GM12875 (cell line): Measurements from ENCODE around the gene ADIPOR1.
A peak's percentile ranks its signal among the peaks of the same experiment; 100 is the strongest.

ENCODE experiments used
- H3K4me3 ChIP-seq: one replicate; pipeline ENCODE4 v1.5.1; 2011; ENCODE audit warnings: low read depth, low read length, control low read depth
- CTCF ChIP-seq: IDR thresholded peaks from 2 replicates; pipeline ENCODE4 v1.5.1; 2011; ENCODE audit warnings: low read depth, mild to moderate bottlenecking, control low read depth, inconsistent platforms, low read length, moderate library complexity, borderline replicate concordance; ENCODE audit not compliant: insufficient read depth

The ADIPOR1 gene

DNA sequence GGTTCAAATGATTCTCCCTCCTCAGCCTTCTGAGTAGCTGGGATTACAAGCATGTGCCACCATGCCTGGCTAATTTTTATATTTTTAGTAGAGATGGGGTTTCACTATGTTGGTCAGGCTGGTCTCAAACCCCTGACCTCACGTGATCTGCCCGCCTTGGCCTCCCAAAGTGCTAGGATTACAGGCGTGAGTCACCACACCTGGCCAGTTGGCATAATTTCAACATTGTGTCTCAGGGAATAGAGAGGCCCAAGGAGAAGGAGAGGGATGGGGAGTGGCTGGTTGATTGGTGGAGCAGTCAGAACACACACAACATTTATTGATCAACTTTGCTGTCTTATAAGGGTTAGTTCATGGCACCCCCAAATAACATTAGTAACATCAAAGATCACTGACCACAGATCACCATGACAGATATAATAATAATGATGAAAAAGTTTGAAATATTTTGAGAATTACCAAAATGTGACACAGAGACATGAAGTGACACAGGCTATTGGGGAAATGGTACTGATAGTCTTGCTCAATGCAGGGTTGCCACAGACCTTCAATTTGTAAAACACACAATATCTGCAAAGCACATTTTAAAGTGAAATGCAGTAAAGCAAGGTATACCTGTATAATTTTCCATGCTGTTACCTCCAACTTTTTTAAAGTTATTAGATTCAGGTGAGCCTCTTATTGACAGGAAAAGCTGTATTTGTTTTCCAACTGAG lies 24.8 kb upstream of the ADIPOR1 start:
- no peak for TF ChIP-seq CTCF
- no peak overlapping the region for H3K4me3 ChIP-seq

- TF ChIP-seq CTCF: no peak
- no peak overlapping the region for H3K4me3 ChIP-seq
Measured at GRCh38 chr1:202981939-202982338, 23.8 kb upstream of the ADIPOR1 start.

- no peak overlapping the region for H3K4me3 ChIP-seq
- no peak for TF ChIP-seq CTCF
Measured at GRCh38 chr1:202979459-202979858, 21.3 kb upstream of the ADIPOR1 start.

GRCh38 chr1:202976633-202977032 lies 18.5 kb upstream of the ADIPOR1 start:
- TF ChIP-seq CTCF: no peak

GRCh38 chr1:202974856-202975255 lies 16.7 kb upstream of the ADIPOR1 start:
- no peak for TF ChIP-seq CTCF
- H3K4me3 ChIP-seq: no peak overlapping the region

More at GRCh38 chr1:202976633-202977032, 18.5 kb upstream of the ADIPOR1 start:
- H3K4me3 ChIP-seq: no peak overlapping the region

GRCh38 chr1:202972046-202972445 lies 13.9 kb upstream of the ADIPOR1 start:
- H3K4me3 ChIP-seq: no peak overlapping the region
- no peak for TF ChIP-seq CTCF

DNA sequence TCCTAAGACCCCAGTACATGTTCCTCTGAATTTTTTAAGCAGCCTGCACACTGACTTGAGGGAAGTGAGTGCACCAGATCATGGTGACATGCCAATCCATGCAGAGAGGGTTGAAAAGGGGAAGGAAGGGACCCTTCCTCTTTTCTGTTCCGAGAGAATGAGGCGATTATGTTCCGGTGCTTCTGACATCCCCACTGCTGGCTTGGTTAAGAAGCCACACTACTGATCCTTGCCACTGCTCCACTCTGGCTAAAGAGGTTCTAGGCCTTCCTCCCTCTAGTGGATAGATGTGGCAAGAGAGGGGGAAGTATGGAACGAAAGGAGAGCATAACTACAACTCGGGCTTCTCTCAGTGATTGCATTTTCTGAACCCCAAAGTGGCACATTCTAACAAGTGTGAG lies 10.8 kb upstream of the ADIPOR1 start:
- no peak overlapping the region for H3K4me3 ChIP-seq
- TF ChIP-seq CTCF: peak; percentile 83
